HFFc6 (cell line): Measurements from ENCODE around the gene SLC1A3. TPM values are rescaled to one million over a fixed set of nuclear protein-coding genes. Genes with fewer than 3 reads are reported as not detected.

ENCODE experiments used
- DNase-seq: peaks from one replicate; pipeline ENCODE4 v3.0.0-alpha.2; 2018
- H3K27ac Mint-ChIP-seq: 2 replicates; pipeline ENCODE4 v1.8.0; 2020; ENCODE audit warnings: mild to moderate bottlenecking, mixed read lengths
- H3K27me3 Mint-ChIP-seq: 2 replicates; pipeline ENCODE4 v1.8.0; 2021; ENCODE audit warnings: mild to moderate bottlenecking, moderate library complexity, mixed read lengths; ENCODE audit not compliant: insufficient read depth
- H3K36me3 Mint-ChIP-seq: 2 replicates; pipeline ENCODE4 v1.8.0; 2021; ENCODE audit warnings: low read depth, mixed read lengths
- H3K4me1 Mint-ChIP-seq: 2 replicates; pipeline ENCODE4 v1.8.0; 2020; ENCODE audit warnings: low read depth, mixed read lengths
- H3K4me3 Mint-ChIP-seq: 2 replicates; pipeline ENCODE4 v1.8.0; 2020; ENCODE audit warnings: mild to moderate bottlenecking, moderate library complexity, mixed read lengths
- H3K9me3 Mint-ChIP-seq: 2 replicates; pipeline ENCODE4 v1.8.0; 2020; ENCODE audit warnings: mild to moderate bottlenecking, mixed read lengths
- total RNA-seq, 6 experiments: library from RNA; stranded (reverse); fragmentation: NEBNext Ultra II Directional; extraction: Animal tissue kit (Norgen Biotek cat#: 25700); gene quantifications; 2 replicates in 1 of 6; 3 replicates in 5 of 6; pipeline ENCODE4 v1.2.3, GENCODE V29; 2021
- TF ChIP-seq, protein P1 (sequence below): fragments of 200-600 bp; sonication (generic); IDR thresholded peaks from 2 replicates; pipeline ENCODE4 v1.5.0; 2021; ENCODE audit warnings: antibody characterized with exemption, mild to moderate bottlenecking

Gene SLC1A3
- total RNA-seq, 6 experiments from 2014 or later, result 0.14 TPM; not detected in 5

GRCh38 chr5:36706662-36707061, 100.3 kb downstream of the SLC1A3 start:
- TF ChIP-seq, protein P1, sequence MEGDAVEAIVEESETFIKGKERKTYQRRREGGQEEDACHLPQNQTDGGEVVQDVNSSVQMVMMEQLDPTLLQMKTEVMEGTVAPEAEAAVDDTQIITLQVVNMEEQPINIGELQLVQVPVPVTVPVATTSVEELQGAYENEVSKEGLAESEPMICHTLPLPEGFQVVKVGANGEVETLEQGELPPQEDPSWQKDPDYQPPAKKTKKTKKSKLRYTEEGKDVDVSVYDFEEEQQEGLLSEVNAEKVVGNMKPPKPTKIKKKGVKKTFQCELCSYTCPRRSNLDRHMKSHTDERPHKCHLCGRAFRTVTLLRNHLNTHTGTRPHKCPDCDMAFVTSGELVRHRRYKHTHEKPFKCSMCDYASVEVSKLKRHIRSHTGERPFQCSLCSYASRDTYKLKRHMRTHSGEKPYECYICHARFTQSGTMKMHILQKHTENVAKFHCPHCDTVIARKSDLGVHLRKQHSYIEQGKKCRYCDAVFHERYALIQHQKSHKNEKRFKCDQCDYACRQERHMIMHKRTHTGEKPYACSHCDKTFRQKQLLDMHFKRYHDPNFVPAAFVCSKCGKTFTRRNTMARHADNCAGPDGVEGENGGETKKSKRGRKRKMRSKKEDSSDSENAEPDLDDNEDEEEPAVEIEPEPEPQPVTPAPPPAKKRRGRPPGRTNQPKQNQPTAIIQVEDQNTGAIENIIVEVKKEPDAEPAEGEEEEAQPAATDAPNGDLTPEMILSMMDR, result no peak
- Mint-ChIP-seq H3K27me3 (peaks cover 17% of the 10 kb centered on the region), H3K4me3 (no peak overlapping the region), H3K4me1 (no peaks in the 10 kb centered on the region), H3K9me3 (peaks cover 7% of the 10 kb centered on the region; the same call in 1 of the 2 replicates), H3K27ac (no peak overlapping the region), H3K36me3 (no peaks in the 10 kb centered on the region; the same call in 1 of the 2 replicates)
- no peak for DNase-seq

- Mint-ChIP-seq H3K4me3 (no peak overlapping the region), H3K36me3 (no peaks in the 10 kb centered on the region; the same call in 1 of the 2 replicates), H3K9me3 (peaks cover 7% of the 10 kb centered on the region; the same call in 1 of the 2 replicates), H3K4me1 (no peaks in the 10 kb centered on the region), H3K27ac (no peak overlapping the region), H3K27me3 (peaks cover 12% of the 10 kb centered on the region)
- TF ChIP-seq, protein P1, result no peak
- no peak for DNase-seq
Observed at GRCh38 chr5:36708996-36709395, 102.6 kb downstream of the SLC1A3 start.

DNA sequence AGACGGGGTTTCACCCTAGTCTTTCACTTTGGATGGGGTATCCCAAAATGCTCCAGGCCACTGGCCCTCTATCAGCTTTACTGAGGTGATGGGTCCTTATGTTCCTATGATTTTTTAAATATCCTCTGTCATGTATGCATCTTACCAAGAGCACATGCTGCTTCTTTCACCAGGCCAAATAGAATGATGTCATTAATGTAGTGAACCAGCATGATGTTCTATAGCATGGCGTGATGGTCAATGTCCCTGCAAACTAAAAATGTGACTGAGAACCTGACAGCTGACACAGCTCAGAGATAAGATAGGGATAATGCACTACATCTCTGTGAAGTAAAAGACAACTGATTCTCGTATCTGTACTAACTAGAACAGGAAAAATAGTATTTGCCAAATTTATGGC, 103.6 kb downstream of the SLC1A3 start:
- H3K4me1 Mint-ChIP-seq, result no peaks in the 10 kb centered on the region
- DNase-seq, result no peak
- TF ChIP-seq, protein P1, result no peak
- H3K27ac Mint-ChIP-seq, result no peak overlapping the region
- H3K36me3 Mint-ChIP-seq, result no peaks in the 10 kb centered on the region; the same call in 1 of the 2 replicates
- peaks cover 9% of the 10 kb centered on the region for H3K27me3 Mint-ChIP-seq
- no peak overlapping the region for H3K4me3 Mint-ChIP-seq
- peaks cover 7% of the 10 kb centered on the region; the same call in 1 of the 2 replicates for H3K9me3 Mint-ChIP-seq

DNA sequence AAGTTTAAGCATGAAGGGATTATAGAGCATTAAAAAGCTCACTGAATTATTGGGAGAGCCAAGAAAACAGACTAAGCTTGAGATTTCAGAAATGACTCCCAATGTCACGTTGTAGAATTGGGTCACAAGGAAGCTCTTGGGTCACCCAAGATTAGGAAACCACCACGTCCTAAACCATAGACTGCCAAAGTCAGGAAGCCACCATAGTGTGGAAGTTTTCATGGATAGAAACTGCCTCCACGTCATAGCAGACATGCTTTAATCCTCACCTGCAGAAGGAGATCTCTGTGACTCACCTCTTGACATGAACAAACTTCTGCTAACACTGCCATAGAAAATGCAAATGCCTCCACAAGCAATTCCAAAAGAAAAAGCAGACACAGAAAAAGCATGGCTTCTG, 106.3 kb downstream of the SLC1A3 start:
- peaks cover 9% of the 10 kb centered on the region for H3K27me3 Mint-ChIP-seq
- peaks cover 3% of the 10 kb centered on the region; the same call in 1 of the 2 replicates for H3K9me3 Mint-ChIP-seq
- no peak overlapping the region for H3K27ac Mint-ChIP-seq
- TF ChIP-seq, protein P1, result no peak
- H3K4me3 Mint-ChIP-seq, result no peak overlapping the region
- H3K36me3 Mint-ChIP-seq, result no peaks in the 10 kb centered on the region; the same call in 1 of the 2 replicates
- no peaks in the 10 kb centered on the region for H3K4me1 Mint-ChIP-seq
- no peak for DNase-seq

DNA sequence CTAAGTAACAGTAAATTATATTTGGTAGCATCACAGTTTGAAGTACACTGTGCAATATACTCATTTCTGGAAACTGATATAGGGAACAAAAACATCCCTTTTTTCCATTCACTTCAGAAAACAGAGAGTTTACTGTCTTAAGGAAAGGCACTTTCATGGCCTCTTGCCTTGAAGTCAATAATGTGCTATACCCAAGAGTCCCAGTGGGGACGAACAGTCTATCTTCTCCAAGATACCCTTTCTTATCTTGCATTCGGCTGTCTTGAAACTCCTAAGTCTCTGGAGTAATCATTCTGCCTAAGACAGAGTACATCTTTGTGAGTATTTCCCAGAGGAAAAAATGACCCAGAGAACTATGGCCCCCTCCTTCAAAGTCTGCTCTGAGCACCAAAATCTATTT, 107.1 kb downstream of the SLC1A3 start:
- Mint-ChIP-seq H3K4me3 (no peak overlapping the region), H3K4me1 (no peaks in the 10 kb centered on the region), H3K27me3 (peaks cover 16% of the 10 kb centered on the region), H3K27ac (no peak overlapping the region), H3K9me3 (no peaks in the 10 kb centered on the region), H3K36me3 (no peaks in the 10 kb centered on the region)
- TF ChIP-seq, protein P1, result no peak
- DNase-seq, result no peak
